ENCODE measurements around the gene HSPB1.
A peak's percentile ranks its signal among the peaks of the same experiment; 100 is the strongest.

Gene HSPB1

DNA sequence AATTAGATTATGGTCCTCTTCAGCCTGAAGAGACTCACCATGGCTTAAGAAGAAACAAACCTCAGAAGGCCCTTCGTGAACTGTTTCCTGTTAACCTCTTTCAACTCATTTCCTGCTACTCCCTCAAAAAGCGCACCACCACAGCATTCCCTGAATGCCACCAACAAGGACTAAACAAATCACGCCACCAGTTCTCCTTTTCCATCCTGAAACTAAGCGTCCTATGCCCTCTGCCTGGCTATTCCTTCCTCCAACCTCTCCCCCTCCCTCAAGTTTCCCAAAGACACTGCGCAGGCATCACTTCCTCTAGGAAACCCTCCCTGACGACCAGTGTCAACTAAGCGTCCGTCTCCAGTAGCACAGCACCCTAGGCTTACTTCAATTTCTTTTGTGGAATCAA lies 44.3 kb downstream of the HSPB1 start:
- no peak for DNase-seq (ENCODE audit: low spot score)
- TF ChIP-seq, protein P1, sequence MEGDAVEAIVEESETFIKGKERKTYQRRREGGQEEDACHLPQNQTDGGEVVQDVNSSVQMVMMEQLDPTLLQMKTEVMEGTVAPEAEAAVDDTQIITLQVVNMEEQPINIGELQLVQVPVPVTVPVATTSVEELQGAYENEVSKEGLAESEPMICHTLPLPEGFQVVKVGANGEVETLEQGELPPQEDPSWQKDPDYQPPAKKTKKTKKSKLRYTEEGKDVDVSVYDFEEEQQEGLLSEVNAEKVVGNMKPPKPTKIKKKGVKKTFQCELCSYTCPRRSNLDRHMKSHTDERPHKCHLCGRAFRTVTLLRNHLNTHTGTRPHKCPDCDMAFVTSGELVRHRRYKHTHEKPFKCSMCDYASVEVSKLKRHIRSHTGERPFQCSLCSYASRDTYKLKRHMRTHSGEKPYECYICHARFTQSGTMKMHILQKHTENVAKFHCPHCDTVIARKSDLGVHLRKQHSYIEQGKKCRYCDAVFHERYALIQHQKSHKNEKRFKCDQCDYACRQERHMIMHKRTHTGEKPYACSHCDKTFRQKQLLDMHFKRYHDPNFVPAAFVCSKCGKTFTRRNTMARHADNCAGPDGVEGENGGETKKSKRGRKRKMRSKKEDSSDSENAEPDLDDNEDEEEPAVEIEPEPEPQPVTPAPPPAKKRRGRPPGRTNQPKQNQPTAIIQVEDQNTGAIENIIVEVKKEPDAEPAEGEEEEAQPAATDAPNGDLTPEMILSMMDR (IDR thresholded peaks at IDR 0.05) = no peak

DNA sequence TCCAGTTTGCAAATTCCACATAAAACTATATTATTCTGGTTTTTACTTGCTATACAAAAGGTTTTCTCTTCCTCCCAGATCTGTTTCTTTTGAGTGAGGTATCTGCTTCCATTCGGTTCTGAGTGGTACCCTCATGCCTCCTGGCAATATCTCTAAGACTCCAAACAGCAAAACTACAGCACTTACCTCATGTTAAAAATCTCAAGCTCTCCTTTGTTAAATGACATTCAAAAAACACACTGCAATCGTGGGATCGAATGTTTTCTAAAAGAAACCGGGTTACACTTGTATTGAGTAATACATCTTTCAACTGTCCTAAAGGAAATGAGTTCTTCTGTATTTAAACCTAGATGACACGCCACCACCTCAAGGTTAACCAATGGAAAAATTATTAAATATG lies 45.2 kb downstream of the HSPB1 start:
- H3K4me3 ChIP-seq = no peak overlapping the region
- TF ChIP-seq, protein P1 (IDR thresholded peaks at IDR 0.05) = no peak
- H3K27ac ChIP-seq = no peak overlapping the region
- no peak for DNase-seq (ENCODE audit: low spot score)

More for the DNA sequence above, 44.3 kb downstream of the HSPB1 start:
- H3K4me3 ChIP-seq = no peak overlapping the region
- peak overlapping the region in 1 of 2 donors; percentile 32 for H3K27ac ChIP-seq

DNA sequence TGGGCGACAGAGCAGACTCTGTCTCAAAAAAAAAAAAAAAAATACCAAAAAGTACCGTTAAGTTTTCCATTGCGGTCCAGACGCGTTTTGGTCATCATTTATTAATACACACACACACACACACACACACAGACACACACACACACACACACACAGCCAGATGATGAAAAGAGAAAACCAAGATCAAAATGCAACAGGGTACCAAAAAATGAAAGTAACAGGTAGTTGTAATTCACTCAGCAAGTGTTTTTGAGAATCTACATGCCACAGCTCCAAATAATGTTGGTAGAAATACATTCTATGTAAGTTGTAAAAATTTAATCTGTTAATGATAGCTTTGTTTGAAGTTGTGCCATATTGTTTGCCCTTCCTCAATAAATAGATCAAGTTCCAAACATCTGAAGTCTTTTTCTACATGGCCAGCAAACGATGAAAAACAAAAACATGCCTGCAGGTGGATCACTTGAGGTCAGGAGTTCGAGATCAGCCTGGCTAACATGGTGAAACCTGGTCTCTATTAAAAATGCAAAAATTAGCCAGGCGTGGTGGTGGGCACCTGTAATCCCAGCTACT lies 46.9 kb downstream of the HSPB1 start:
- no peak for DNase-seq (ENCODE audit: low spot score)
- TF ChIP-seq, protein P1 (IDR thresholded peaks at IDR 0.05) = no peak
- Histone ChIP-seq H3K4me3 (no peak overlapping the region), H3K27ac (no peak overlapping the region)

DNA sequence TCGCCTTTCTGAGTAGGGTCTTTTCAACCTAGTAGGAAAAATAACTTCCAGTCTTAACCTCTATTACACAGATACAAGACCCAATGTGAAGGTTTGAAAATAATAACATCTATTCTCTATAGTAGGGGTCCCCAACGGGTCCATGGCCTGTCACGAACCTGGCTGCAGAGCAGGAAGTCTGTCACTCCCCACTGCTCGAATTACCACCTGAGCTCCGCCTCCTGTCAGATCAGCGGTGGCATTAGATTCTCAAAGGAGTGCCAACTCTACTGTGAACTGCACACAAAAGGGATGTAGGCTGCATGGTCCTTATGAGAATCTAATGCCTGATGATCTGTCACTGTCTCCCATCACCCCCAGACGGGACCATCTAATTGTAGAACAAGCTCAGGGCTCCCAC lies 48.9 kb downstream of the HSPB1 start:
- DNase-seq (ENCODE audit: low spot score) = no peak
- TF ChIP-seq, protein P1 (IDR thresholded peaks at IDR 0.05) = no peak
- no peak overlapping the region for H3K27ac ChIP-seq
- no peak overlapping the region for H3K4me3 ChIP-seq

DNA sequence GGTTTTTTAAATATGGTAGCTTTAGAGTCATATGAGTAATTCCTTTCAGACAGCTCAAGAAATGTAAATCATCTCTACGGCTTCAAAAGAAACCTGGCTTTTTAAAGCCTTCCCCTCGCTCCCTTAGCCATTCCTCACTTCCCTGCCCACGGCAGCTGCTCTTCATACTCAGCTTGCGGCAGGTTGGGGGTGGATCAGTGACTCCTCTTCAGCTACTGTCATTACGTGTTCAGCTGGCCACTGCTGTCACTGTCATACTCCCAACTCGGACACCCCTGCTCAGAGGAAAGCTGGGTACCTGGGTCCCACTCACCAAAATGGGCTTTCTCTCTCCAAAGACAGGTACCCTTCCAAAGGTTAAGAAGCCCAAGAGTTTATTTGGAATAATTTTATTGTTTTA lies 49.7 kb downstream of the HSPB1 start:
- no peak for DNase-seq (ENCODE audit: low spot score)
- H3K4me3 ChIP-seq = no peak overlapping the region
- H3K27ac ChIP-seq = no peak overlapping the region
- TF ChIP-seq, protein P1 (IDR thresholded peaks at IDR 0.05) = no peak

DNA sequence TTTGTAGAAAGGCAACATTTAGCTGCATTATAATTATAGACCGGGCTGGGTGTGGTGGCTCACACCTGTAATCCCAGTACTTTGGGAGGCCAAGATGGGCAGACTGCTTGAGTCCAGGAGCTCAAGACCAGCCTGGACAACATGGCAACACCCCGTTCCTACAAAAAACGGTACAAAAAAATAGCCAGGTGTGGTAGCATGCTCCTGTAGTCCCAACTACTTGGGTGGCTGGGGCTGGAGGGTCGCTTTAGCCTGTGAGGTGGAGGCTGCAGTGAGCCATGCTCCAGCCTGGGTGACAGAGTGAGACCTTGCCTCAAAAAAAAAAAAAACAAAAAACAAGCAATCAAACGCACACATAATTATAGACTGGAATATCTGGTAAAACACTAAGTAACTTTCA lies 51.3 kb downstream of the HSPB1 start:
- no peak for DNase-seq (ENCODE audit: low spot score)
- TF ChIP-seq, protein P1 (IDR thresholded peaks at IDR 0.05) = no peak
- H3K4me3 ChIP-seq = no peak overlapping the region
- H3K27ac ChIP-seq = no peak overlapping the region
